OCI-LY7 (cell line): ENCODE measurements around the gene MYH11.

Experiments
- CTCF ChIP-seq: fragments of 200-600 bp; sonication (generic); conservative IDR thresholded peaks from 2 replicates; pipeline ENCODE4 v1.5.1; 2014; ENCODE audit warnings: mild to moderate bottlenecking, antibody characterized with exemption, low read length, moderate library complexity, mixed read lengths
- EZH2phosphoT487 ChIP-seq: fragments of 200-600 bp; sonication (generic); IDR thresholded peaks from 2 replicates; pipeline ENCODE4 v1.6.1; 2018; ENCODE audit warnings: low read depth, borderline replicate concordance, mild to moderate bottlenecking, mixed run types, antibody characterized with exemption, low read length, moderate library complexity, mixed read lengths

GRCh38 chr16:15780805-15781204, 76.0 kb downstream of the MYH11 start:
- TF ChIP-seq CTCF (no peak), EZH2phosphoT487 (no peak)
